Naive B cell (primary cell): ENCODE measurements around the gene STARD10. TPM values are rescaled to one million over a fixed set of nuclear protein-coding genes. Genes with fewer than 3 reads are reported as not detected.
A peak's percentile ranks its signal among the peaks of the same experiment; 100 is the strongest.

Source experiments
- ATAC-seq, 2 donors: fragments of 150-1000 bp; cut with Tn5 transposase; 2 replicates each; pipeline ENCODE4 v1.10.0; 2021; ENCODE audit warnings: low read depth in 2 of 2, mild to moderate bottlenecking in 2 of 2, moderate library complexity in 2 of 2
- DNase-seq: peaks from one replicate; pipeline ENCODE4 v3.0.0; 2022
- H3K27ac Mint-ChIP-seq, 6 donors: one replicate each; pipeline ENCODE4 v1.8.0; 2020 to 2022; ENCODE audit warnings: mild to moderate bottlenecking in 6 of 6, mixed read lengths in 6 of 6, moderate library complexity in 5 of 6, inconsistent platforms in 2 of 6
- H3K27me3 Mint-ChIP-seq, 3 donors: one replicate each; pipeline ENCODE4 v1.8.0; 2021 to 2022; ENCODE audit warnings: mixed read lengths in 3 of 3, mild to moderate bottlenecking in 1 of 3
- H3K36me3 Mint-ChIP-seq, 2 donors: one replicate each; pipeline ENCODE4 v1.8.0; 2020 to 2022; ENCODE audit warnings: mixed read lengths in 2 of 2, inconsistent platforms in 1 of 2, mild to moderate bottlenecking in 1 of 2
- H3K4me1 Mint-ChIP-seq, 3 donors: one replicate each; pipeline ENCODE4 v1.8.0; 2020 to 2022; ENCODE audit warnings: mixed read lengths in 3 of 3, inconsistent platforms in 1 of 3, mild to moderate bottlenecking in 1 of 3, moderate library complexity in 1 of 3
- H3K4me3 Mint-ChIP-seq, 8 donors: one replicate each; pipeline ENCODE4 v1.8.0; 2020 to 2022; ENCODE audit warnings: mild to moderate bottlenecking in 8 of 8, mixed read lengths in 8 of 8, moderate library complexity in 8 of 8, inconsistent platforms in 2 of 8
- H3K9me3 Mint-ChIP-seq, 7 donors: one replicate each; pipeline ENCODE4 v1.8.0; 2020 to 2022; ENCODE audit warnings: mixed read lengths in 7 of 7, mild to moderate bottlenecking in 5 of 7, inconsistent platforms in 2 of 7, moderate library complexity in 1 of 7
- polyA plus RNA-seq, 6 donors: library from polyadenylated mRNA; unstranded; fragments of 300-500 nt; fragmentation: Illumina TruSeq; gene quantifications; one replicate each; pipeline ENCODE4 v1.2.3, GENCODE V29; 2021; ENCODE audit warnings: low read depth in 6 of 6

STARD10 gene
- polyA plus RNA-seq, 6 donors from 2014 or later = 24.3 to 39.2 (median 30.7) TPM

DNA sequence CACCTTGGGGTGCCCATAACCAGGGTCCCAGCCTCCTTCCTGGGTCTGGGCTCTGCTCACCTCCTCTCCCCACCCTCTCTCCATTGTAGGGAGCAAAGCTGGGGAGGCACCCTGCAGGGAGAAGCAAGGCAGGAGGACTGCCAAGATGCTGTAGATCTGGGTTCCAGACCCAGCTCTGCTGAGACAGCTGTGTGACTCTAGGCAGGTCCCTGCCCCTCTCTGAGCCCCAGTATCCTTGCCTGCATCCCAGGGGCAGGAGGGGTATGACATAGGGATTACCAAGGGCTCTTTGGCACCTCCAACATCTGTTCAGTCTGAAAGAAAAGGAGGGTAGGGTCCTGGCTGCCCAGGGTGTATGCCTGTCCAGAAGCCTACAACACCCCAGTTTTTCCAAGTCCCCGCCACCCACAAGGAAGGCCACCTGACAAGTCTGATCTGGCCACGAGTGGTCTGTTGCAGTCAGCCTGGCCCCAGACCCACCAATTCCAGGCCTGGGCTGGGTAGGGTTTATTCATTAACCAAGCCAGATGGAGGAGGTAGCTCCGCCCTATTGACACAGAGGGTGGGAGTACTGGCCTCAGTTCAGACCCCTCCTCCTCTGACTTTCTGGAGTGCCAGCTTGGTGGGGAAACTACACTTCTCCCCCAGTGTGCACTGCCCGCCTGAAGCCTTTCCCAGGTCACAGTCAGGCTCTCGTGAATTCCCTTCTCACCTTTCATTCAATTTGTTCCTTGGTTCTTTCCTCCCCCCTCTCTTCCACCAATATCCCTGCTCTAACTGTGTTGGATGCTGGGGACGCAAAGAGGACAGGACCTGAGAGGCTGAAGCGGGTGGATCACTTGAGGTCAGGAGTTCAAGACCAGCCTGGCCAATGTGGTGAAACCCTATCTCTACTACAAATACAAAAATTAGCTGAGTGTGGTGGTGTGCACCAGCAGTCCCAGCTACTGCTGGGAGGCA, 15.0 kb downstream of the STARD10 start:
- ATAC-seq (no peak), DNase-seq (no peak)
- peak overlapping the region in 1 of 6 donors; percentile 6 for H3K27ac Mint-ChIP-seq
- H3K27me3 Mint-ChIP-seq = no peaks in the 10 kb centered on the region
- peaks cover 31 to 79% (median 63%) of the 10 kb centered on the region in 3 donors for H3K4me1 Mint-ChIP-seq
- no peaks in the 10 kb centered on the region for H3K9me3 Mint-ChIP-seq
- H3K4me3 Mint-ChIP-seq = peak overlapping the region in 4 of 8 donors; percentile 57 to 91 (median 83)
- H3K36me3 Mint-ChIP-seq = no peaks in the 10 kb centered on the region

DNA sequence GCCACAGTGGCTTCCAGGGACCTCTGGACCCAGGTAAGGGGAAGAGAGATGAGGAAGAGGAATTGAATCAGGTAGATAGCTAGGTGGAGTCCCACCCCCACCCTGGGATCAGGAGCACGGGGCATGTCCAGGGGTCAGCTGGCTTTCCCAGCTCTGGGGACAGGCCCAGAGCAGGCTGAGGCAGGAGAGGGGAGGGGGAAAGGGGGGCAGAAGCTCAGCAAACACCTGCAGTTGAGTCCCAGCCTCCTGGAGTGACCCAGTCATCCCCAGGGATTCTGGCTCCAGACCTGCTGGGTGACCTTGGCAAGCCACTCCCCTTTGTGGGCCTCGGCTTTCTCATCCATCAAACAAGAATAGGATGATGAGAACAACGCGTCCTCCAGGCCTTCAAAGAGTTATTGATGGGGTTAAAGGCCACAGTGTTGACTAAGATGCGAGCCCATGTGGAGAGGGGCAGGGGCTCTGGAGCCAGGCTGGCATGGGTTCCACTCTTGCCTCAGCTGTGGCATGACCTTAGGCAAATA, 16.0 kb downstream of the STARD10 start:
- no peaks in the 10 kb centered on the region for H3K27me3 Mint-ChIP-seq
- no peaks in the 10 kb centered on the region for H3K9me3 Mint-ChIP-seq
- DNase-seq (no peak), ATAC-seq (no peak)
- no peak overlapping the region for H3K27ac Mint-ChIP-seq
- H3K4me3 Mint-ChIP-seq = peak overlapping the region in 1 of 8 donors; percentile 19
- peaks cover 0 to 2% of the 10 kb centered on the region in 2 donors for H3K36me3 Mint-ChIP-seq
- peaks cover 33 to 76% (median 63%) of the 10 kb centered on the region in 3 donors for H3K4me1 Mint-ChIP-seq

DNA sequence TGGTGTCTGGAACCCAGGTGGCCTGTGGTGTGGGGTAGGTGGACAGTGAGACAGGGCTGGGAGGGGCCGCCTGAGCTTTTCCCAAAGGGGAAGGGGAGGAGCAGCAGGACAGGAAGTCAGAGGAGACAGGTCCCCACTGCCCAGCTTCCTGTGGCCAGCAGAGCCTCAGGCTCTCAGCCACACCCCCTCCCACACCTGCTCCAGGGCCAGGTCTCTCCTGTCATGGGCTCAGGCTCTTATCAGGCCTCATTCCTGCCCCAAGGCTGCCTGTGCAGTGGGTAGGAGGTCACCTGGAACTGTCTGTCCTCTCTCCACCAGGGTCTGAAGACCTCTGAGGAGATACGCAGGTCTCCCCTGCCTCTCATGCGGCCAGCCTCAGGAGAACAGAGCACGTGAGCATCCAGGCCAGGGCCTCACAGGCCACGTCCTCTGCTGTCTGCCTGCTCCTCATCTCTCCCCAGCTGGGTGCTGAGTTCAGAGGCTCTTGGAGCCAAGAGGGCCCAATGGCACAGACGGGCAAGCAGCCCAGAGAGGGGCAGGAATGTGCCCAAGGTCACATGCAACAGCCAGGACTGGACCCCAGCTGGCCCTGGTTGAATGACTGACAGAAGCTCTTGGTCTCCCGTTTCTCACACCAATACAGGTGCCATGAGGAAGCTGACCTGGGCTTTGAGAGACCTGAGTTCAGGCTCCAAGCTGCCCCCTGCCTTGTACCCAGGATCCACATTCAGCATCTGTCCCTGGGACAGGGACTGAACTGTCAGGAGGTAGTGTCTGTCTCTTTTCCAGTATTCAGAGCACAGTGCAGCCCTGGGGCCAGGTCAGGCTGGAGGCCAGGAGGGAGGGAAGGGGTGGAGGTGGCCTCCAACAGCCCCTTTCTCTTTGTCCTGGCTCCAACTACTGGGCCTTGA, 16.7 kb downstream of the STARD10 start:
- Mint-ChIP-seq H3K4me3 (no peak overlapping the region), H3K9me3 (no peaks in the 10 kb centered on the region), H3K36me3 (peaks cover 0 to 9% of the 10 kb centered on the region in 2 donors), H3K4me1 (peaks cover 33 to 72% (median 56%) of the 10 kb centered on the region in 3 donors), H3K27ac (peak overlapping the region in 1 of 6 donors; percentile 4), H3K27me3 (no peaks in the 10 kb centered on the region)
- DNase-seq (no peak), ATAC-seq (no peak)

DNA sequence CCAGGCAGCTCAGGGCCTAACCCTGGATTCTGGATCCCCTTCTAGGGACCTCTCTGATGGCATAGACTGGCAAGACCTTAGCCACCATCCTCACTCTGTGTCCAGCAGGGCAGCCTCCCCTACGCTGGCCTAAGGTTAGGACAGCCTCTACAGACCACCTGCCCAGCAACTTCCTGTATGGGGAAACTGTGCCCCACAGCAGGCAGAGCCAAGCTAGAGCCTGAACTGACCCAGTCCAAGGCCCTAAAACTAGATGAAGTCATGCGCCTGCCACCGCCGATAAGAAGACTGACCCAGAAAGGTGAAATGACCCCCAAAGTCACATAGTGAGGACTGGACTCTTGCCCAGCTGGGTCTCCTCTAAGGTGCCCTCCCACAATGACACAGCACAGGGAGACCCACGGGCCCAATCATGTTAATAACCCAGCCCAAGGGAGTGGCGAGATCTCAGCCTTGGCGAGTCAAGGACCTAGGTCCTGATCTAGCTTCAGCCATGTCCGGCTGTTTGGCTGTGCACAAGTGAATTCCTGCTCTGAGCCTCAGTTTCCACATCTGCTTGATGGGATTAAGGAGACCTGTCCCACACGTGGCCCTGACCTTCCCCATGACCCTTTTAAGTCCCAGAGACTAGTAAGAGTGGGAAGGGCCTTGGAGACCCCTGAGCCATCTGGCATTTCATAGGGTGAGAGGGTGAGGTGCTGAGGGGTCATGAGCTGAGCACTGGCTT, 17.6 kb downstream of the STARD10 start:
- Mint-ChIP-seq H3K27ac (peak overlapping the region in 2 of 6 donors; percentile 4 to 77), H3K4me1 (peaks cover 31 to 68% (median 54%) of the 10 kb centered on the region in 3 donors)

DNA sequence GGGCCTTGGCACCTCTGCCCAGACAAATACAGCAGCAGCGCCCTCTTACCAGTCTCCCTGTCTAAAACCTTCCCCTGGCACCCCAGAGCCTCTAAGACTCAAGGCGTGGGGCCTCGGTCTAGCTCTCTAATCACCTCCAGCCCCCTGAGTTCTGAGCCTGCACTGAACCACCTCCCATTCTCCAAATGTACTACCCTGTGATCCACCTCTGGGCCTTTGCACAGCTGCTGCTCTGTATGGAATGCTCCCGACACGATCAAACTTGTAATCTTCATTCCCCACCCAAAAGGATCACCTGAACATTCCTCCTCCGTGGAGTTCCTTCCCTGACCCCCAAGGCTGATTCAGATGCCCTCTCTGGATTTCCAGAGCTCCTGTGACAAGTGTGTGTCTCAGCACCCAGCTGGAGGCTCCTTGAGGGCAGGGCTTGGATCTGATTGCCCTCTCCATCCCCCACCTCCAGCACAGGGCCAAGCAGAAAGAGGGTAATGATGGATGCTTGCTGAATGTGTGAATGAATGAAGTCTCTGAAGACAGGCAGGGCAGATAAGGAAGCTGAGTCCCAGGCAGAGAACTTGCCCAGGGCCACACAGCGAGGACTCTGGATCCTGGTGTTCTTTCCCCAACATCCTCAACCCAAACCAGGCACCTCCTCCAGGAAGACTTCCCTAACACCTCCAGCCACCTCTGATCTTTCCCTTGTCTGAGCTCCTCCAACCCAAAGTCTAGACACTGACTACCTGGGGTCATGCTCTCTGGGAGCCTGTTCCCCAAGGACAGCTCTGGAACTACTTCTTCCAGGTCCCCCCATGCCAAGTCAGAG, 18.3 kb downstream of the STARD10 start:
- Mint-ChIP-seq H3K36me3 (peaks cover 0 to 10% of the 10 kb centered on the region in 2 donors), H3K27ac (peak overlapping the region in 2 of 6 donors; percentile 4 to 18), H3K27me3 (no peaks in the 10 kb centered on the region), H3K4me3 (peak overlapping the region in 1 of 8 donors; percentile 73), H3K4me1 (peaks cover 31 to 63% (median 48%) of the 10 kb centered on the region in 3 donors), H3K9me3 (no peaks in the 10 kb centered on the region)
- DNase-seq (no peak), ATAC-seq (no peak)

More for the DNA sequence above, 17.6 kb downstream of the STARD10 start:
- ATAC-seq = no peak
- H3K27me3 Mint-ChIP-seq = no peaks in the 10 kb centered on the region
- no peak for DNase-seq
- no peak overlapping the region for H3K4me3 Mint-ChIP-seq
- H3K9me3 Mint-ChIP-seq = no peaks in the 10 kb centered on the region
- peaks cover 0 to 10% of the 10 kb centered on the region in 2 donors for H3K36me3 Mint-ChIP-seq

DNA sequence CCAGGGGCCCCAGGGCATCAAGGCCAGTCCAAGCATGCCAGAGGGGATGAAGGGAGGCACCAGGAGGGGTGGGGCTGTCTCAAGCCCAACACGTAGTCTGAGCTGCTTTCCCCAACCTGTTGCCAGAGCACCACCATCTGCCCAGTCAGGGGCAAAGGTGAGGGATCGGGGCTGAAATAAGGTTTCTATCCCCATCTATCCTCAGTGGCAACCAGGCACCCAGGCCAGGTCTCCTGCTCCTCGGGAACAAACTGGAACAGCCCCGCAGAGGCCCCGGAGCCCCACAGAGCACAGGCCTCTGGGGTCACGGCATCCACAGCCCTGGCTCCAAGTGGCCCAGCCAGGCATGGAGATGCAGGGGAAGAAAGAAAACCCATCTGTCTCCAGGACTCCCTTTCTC, 19.3 kb downstream of the STARD10 start:
- H3K36me3 Mint-ChIP-seq = peaks cover 0 to 10% of the 10 kb centered on the region in 2 donors
- peaks cover 25 to 55% (median 40%) of the 10 kb centered on the region in 3 donors for H3K4me1 Mint-ChIP-seq
- ATAC-seq = no peak
- H3K4me3 Mint-ChIP-seq = no peak overlapping the region
- no peak for DNase-seq
- H3K27ac Mint-ChIP-seq = peak overlapping the region in 1 of 6 donors; percentile 27
- no peaks in the 10 kb centered on the region for H3K27me3 Mint-ChIP-seq
- H3K9me3 Mint-ChIP-seq = no peaks in the 10 kb centered on the region

DNA sequence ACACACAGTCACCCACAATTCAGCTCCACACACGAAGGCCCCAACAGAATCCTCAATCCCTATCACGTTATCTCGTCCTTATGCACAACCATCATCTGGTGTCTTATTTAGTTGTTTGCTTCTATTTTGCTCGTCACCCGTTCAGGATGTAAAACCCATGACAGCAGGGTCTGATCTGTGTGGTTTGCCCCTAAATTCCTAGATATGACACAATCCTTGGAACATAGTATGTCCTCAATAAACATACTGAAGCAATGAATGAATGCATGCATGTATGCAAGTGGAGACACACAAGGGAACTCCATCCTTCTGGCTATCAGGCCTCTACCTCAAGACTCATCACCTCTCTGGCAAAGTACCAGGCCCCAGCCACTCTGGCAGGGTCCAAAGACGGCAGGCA, 20.2 kb downstream of the STARD10 start:
- H3K27ac Mint-ChIP-seq = peak overlapping the region in 2 of 6 donors; percentile 57 to 60
- ATAC-seq = no peak
- no peaks in the 10 kb centered on the region for H3K27me3 Mint-ChIP-seq
- no peak overlapping the region for H3K4me3 Mint-ChIP-seq
- peaks cover 0 to 10% of the 10 kb centered on the region in 2 donors for H3K36me3 Mint-ChIP-seq
- DNase-seq = no peak
- H3K9me3 Mint-ChIP-seq = no peaks in the 10 kb centered on the region
- peaks cover 24 to 49% (median 34%) of the 10 kb centered on the region in 3 donors for H3K4me1 Mint-ChIP-seq

DNA sequence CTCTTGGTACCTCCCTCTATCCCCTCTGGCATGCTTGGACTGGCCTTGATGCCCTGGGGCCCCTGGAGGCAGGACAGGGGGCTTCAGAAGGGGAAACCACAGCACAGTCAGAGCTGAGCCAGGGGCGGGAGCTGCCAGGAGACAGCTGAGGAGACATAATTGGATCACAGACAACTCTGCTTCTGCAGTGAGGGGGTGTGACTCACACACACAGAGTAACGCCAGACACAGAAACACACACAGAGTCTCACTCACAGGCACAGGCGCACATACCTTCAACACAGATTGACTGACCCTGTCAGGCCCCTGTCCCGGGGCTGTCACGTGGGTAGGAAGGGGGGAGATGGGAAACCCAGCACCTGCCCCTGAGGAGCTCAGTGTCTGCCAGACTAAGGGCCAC, 20.6 kb downstream of the STARD10 start:
- no peak for DNase-seq
- H3K36me3 Mint-ChIP-seq = peaks cover 0 to 10% of the 10 kb centered on the region in 2 donors
- no peak overlapping the region for H3K4me3 Mint-ChIP-seq
- no peaks in the 10 kb centered on the region for H3K27me3 Mint-ChIP-seq
- H3K4me1 Mint-ChIP-seq = peaks cover 28 to 51% (median 32%) of the 10 kb centered on the region in 3 donors
- H3K9me3 Mint-ChIP-seq = no peaks in the 10 kb centered on the region
- peak overlapping the region in 1 of 6 donors; percentile 57 for H3K27ac Mint-ChIP-seq
- no peak for ATAC-seq

DNA sequence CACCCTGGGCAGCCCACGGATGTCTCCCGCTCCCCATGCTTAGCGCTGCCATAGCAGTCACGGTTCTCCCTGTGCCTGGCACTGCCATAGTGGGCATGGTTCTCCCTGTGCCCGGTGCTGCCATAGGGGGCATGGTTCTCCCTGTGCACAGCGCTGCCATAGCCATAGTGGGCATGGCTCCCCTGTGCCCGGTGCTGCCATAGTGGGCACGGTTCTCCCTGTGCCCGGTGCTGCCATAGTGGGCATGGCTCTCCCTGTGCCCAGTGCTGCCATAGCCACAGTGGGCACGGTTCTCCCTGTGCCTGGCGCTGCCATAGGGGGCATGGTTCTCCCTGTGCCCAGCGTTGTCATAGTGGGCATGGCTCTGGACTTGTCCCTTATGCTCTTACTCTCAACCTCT, 21.8 kb downstream of the STARD10 start:
- no peaks in the 10 kb centered on the region for H3K27me3 Mint-ChIP-seq
- H3K9me3 Mint-ChIP-seq = no peaks in the 10 kb centered on the region
- no peak overlapping the region for H3K4me3 Mint-ChIP-seq
- H3K36me3 Mint-ChIP-seq = peaks cover 0 to 10% of the 10 kb centered on the region in 2 donors
- peak overlapping the region in 2 of 6 donors; percentile 8 to 95 for H3K27ac Mint-ChIP-seq
- no peak for ATAC-seq
- DNase-seq = no peak
- peaks cover 24 to 39% (median 25%) of the 10 kb centered on the region in 3 donors for H3K4me1 Mint-ChIP-seq

DNA sequence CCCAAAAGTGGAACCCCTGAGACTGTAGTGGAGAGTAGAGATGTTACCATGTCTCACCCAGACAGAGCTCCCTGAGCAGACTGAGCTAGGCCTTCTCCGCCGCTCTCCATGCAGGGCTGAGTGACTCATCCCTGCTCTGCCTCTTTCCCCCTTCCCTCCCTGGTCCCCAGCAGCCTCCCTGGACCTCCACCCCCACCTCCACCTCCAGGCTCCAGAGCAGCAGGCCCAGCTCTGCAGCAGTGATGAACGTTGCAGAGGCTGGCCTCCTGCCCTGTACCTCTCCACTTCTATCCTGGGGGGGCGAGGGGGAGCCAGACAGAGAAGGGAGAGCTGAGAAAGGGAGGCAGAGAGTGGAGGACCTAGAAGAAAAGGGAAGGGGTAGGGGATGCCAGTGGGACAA, 22.3 kb downstream of the STARD10 start:
- ATAC-seq (no peak), DNase-seq (no peak)
- Mint-ChIP-seq H3K4me3 (no peak overlapping the region), H3K9me3 (no peaks in the 10 kb centered on the region), H3K36me3 (peaks cover 0 to 10% of the 10 kb centered on the region in 2 donors), H3K27ac (peak overlapping the region in 1 of 6 donors; percentile 70), H3K4me1 (peaks cover 21 to 34% (median 24%) of the 10 kb centered on the region in 3 donors), H3K27me3 (no peaks in the 10 kb centered on the region)

DNA sequence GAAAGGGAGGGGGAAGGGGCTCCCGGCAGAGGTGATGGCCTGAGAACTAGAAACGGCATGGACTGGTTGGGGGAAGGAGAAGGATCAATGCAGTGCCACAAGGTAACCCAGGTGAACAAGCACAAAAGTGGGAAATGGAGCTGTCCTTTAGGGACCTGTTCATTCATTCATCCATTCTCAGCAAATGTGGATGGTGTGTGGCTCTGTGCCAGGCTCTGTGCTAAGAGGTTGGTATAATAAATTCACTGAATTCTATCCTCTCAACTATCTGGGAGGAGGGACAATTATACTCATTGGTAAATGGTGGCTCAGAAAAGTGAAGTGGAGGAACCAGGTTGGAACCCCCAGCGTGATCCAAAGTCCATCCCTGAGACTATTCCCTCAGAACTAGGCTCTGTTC, 23.0 kb downstream of the STARD10 start:
- Mint-ChIP-seq H3K36me3 (peaks cover 0 to 10% of the 10 kb centered on the region in 2 donors), H3K4me1 (peaks cover 18 to 27% (median 24%) of the 10 kb centered on the region in 3 donors), H3K27me3 (no peaks in the 10 kb centered on the region), H3K9me3 (no peaks in the 10 kb centered on the region), H3K4me3 (no peak overlapping the region), H3K27ac (peak overlapping the region in 3 of 6 donors; percentile 17 to 70 (median 35))
- no peak for ATAC-seq
- no peak for DNase-seq

DNA sequence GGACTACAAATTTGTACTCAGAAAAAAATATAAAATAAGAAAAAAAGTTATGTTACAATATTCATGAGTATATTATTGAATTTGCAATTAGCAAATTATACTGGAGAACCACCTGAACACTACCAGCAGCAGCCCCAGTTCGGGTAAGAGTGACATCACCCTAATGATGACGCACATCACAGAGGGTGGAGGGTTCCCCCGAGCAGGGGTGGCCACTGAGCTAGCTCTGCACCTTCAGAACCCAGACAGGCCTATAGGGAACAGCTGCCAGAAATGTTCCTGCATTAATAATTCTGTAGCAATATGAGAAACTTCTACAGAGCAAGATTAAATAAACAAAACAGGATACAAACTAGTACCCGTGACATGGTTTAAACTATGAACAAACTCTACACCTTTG, 24.2 kb downstream of the STARD10 start:
- Mint-ChIP-seq H3K27me3 (no peaks in the 10 kb centered on the region), H3K4me1 (peaks cover 11 to 20% (median 19%) of the 10 kb centered on the region in 3 donors), H3K9me3 (no peaks in the 10 kb centered on the region), H3K4me3 (no peak overlapping the region), H3K36me3 (peaks cover 0 to 10% of the 10 kb centered on the region in 2 donors), H3K27ac (peak overlapping the region in 2 of 6 donors; percentile 75 to 93)
- DNase-seq (no peak), ATAC-seq (no peak)
